PC-3 (cell line): ENCODE data around the gene KNDC1. TPM values are rescaled to one million over a fixed set of nuclear protein-coding genes. Genes with fewer than 3 reads are reported as not detected.

Experiments
- ATAC-seq: fragments of 200-7000 bp; cut with Tn5 transposase; 2 replicates; pipeline ENCODE4 v1.9.1; 2020; ENCODE audit warnings: mild to moderate bottlenecking, moderate library complexity
- BruUV-seq: library from RNA; stranded (reverse); fragments of 400-500 nt; replicated peaks from 2 replicates; lab custom pipeline; 2021; lab: Mats Ljungman, UMichigan
- CTCF ChIA-PET: fragments of 300-600 bp; sonication (Branson Sonifier 250); formaldehyde crosslinking; loops from one replicate; lab custom pipeline; 2022; ENCODE audit warnings: antibody characterized with exemption; lab: Charles Lee
- POLR2A ChIA-PET: fragments of 300-600 bp; sonication (Branson Sonifier 250); formaldehyde crosslinking; loops from one replicate; lab custom pipeline; 2022; ENCODE audit warnings: antibody characterized with exemption; ENCODE audit not compliant: unreplicated experiment; lab: Charles Lee
- DNase-seq: peaks from one replicate; pipeline ENCODE4 v3.0.0-alpha.2; 2015
- H2AFZ ChIP-seq: fragments of 300-600 bp; sonication (generic); 2 replicates; pipeline ENCODE4 v1.6.0; 2016; ENCODE audit warnings: antibody characterized with exemption, low read length
- H3F3A ChIP-seq: fragments of 300-600 bp; sonication (generic); one replicate; pipeline ENCODE4 v1.6.0; 2017; ENCODE audit warnings: antibody characterized with exemption, low read length, control low read depth, mild to moderate bottlenecking; ENCODE audit not compliant: unreplicated experiment
- H3K27ac ChIP-seq: fragments of 300-600 bp; sonication (generic); 2 replicates; pipeline ENCODE4 v1.5.1; 2016; ENCODE audit warnings: mild to moderate bottlenecking, low read length
- H3K27me3 ChIP-seq: fragments of 300-600 bp; sonication (generic); 2 replicates; pipeline ENCODE4 v1.6.1; 2016; ENCODE audit warnings: low read length, mixed read lengths
- H3K36me3 ChIP-seq: fragments of 300-600 bp; sonication (generic); 2 replicates; pipeline ENCODE4 v1.6.1; 2016; ENCODE audit warnings: low read depth, mixed run types, low read length, mixed read lengths
- H3K4me1 ChIP-seq: fragments of 300-600 bp; sonication (generic); 2 replicates; pipeline ENCODE4 v1.5.1; 2016; ENCODE audit warnings: low read length; ENCODE audit not compliant: insufficient read depth
- H3K4me2 ChIP-seq: fragments of 300-600 bp; sonication (generic); 2 replicates; pipeline ENCODE4 v1.6.0; 2016; ENCODE audit warnings: low read length
- H3K4me3 ChIP-seq: fragments of 300-600 bp; sonication (generic); 2 replicates; pipeline ENCODE4 v1.5.1; 2016; ENCODE audit warnings: mild to moderate bottlenecking, low read length, mixed read lengths
- H3K79me2 ChIP-seq: fragments of 300-600 bp; sonication (generic); 2 replicates; pipeline ENCODE4 v1.6.1; 2017; ENCODE audit warnings: low read length, mixed read lengths
- H3K9ac ChIP-seq: fragments of 300-600 bp; sonication (generic); 2 replicates; pipeline ENCODE4 v1.6.0; 2016; ENCODE audit warnings: mild to moderate bottlenecking, low read length
- H3K9me2 ChIP-seq: fragments of 300-600 bp; sonication (generic); replicated peaks from 2 replicates; pipeline ENCODE4 v1.6.1; 2016; ENCODE audit warnings: mixed run types, low read length, mixed read lengths
- H3K9me3 ChIP-seq: fragments of 300-600 bp; sonication (generic); 2 replicates; pipeline ENCODE4 v1.6.1; 2016; ENCODE audit warnings: low read length, mixed read lengths
- H4K20me1 ChIP-seq: fragments of 300-600 bp; sonication (generic); 2 replicates; pipeline ENCODE4 v1.6.1; 2016; ENCODE audit warnings: low read length, mixed read lengths
- EZH2 ChIP-seq: fragments of 300-600 bp; sonication (generic); IDR thresholded peaks from one replicate; pipeline ENCODE4 v1.6.1; 2017; ENCODE audit warnings: antibody characterized with exemption, mild to moderate bottlenecking, low read length; ENCODE audit not compliant: unreplicated experiment
- EZH2phosphoT487 ChIP-seq: fragments of 300-600 bp; sonication (generic); IDR thresholded peaks from 2 replicates; pipeline ENCODE4 v1.6.1; 2018; ENCODE audit warnings: mild to moderate bottlenecking, antibody characterized with exemption, low read length, borderline replicate concordance
- intact Hi-C: fragments of 100-400 bp; cut with micrococcal nuclease; formaldehyde crosslinking; loops from 2 replicates; pipeline ENCODE4 v1.9.0; 2023
- total RNA-seq: library from RNA; depleted of rRNA; stranded (reverse); fragments of >200 nt; gene quantifications from 2 replicates; pipeline ENCODE4 v1.2.3, GENCODE V29; 2014
- TF ChIP-seq, protein P1 (sequence below): fragments of 300-600 bp; sonication (generic); conservative IDR thresholded peaks from 2 replicates; pipeline ENCODE4 v1.5.1; 2017; ENCODE audit warnings: antibody characterized with exemption, low read depth, mild to moderate bottlenecking, low read length

KNDC1 gene
- total RNA-seq, 1 experiment from 2014 or later: not detected

DNA sequence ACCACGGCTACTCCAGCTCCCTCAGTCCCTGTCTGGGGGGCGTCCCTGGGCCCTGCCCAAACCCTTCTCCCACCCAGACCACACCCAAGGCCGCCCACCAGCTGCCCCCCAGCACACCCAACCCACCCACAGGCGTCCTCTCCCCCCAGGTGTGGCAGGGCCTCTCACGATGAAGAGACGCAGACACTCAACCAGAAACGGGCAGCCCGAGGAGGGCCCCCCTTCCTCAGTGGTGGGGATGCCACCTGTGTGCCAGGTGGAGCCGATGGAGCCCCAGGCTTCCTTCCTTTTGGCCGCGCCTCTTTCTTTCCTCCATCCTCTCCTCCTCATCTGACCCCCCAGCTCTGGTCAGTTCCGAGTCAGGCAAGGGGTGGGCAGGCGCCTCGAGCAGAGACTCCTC lies 43.6 kb upstream of the KNDC1 start:
- no peaks in the 10 kb centered on the region for H3K36me3 ChIP-seq
- ATAC-seq (no peak), DNase-seq (no peak)
- TF ChIP-seq EZH2 (no peak), EZH2phosphoT487 (no peak)
- TF ChIP-seq, protein P1, sequence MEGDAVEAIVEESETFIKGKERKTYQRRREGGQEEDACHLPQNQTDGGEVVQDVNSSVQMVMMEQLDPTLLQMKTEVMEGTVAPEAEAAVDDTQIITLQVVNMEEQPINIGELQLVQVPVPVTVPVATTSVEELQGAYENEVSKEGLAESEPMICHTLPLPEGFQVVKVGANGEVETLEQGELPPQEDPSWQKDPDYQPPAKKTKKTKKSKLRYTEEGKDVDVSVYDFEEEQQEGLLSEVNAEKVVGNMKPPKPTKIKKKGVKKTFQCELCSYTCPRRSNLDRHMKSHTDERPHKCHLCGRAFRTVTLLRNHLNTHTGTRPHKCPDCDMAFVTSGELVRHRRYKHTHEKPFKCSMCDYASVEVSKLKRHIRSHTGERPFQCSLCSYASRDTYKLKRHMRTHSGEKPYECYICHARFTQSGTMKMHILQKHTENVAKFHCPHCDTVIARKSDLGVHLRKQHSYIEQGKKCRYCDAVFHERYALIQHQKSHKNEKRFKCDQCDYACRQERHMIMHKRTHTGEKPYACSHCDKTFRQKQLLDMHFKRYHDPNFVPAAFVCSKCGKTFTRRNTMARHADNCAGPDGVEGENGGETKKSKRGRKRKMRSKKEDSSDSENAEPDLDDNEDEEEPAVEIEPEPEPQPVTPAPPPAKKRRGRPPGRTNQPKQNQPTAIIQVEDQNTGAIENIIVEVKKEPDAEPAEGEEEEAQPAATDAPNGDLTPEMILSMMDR: no peak
- H2AFZ ChIP-seq: no peak overlapping the region
- no peak overlapping the region for H3K27ac ChIP-seq
- H3K9me2 ChIP-seq: no peaks in the 10 kb centered on the region
- H3K79me2 ChIP-seq: no peaks in the 10 kb centered on the region
- H3K4me1 ChIP-seq: no peaks in the 10 kb centered on the region
- no peaks in the 10 kb centered on the region for H4K20me1 ChIP-seq
- intact Hi-C loops: no loop called here
- H3K9me3 ChIP-seq: no peaks in the 10 kb centered on the region
- H3F3A ChIP-seq: no peaks in the 10 kb centered on the region
- H3K4me3 ChIP-seq: no peak overlapping the region
- POLR2A ChIA-PET: no interaction called here
- no peaks in the 10 kb centered on the region for H3K27me3 ChIP-seq
- BruUV-seq: no TSS peak
- H3K9ac ChIP-seq: no peak overlapping the region
- no peak overlapping the region for H3K4me2 ChIP-seq
- CTCF ChIA-PET: no interaction called here

DNA sequence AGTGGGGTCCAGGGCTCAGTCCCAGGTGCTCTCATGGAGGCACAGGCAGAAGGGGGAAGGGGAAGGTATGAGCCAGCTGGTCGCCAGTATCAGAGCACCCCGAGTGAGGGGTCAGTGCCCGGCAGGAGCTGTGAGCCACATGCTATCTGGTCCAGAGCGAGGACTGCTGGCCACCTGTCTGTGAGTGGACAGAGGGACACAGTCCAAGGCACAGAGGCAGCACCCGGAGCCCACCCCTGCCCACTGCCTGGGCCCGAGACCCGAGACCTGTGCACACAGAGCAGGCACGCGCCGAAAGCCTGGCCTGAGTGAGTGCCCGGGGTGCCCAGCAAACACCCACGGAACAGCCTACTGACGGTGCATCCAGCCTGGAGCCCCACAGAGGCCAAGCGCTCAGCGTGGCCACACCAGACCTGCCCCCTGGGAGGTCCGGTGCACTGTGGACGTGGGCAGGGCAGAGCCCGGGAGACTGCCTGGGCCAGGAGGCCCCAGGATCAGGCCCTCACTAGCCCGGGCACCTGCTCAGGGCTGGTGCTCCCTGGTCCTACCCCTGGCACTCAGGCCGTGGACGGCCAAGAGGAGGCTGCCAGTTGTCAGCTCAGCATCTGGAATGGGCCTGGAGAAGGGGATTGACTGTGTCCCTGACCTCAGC lies 42.9 kb upstream of the KNDC1 start:
- CTCF ChIA-PET: no interaction called here

DNA sequence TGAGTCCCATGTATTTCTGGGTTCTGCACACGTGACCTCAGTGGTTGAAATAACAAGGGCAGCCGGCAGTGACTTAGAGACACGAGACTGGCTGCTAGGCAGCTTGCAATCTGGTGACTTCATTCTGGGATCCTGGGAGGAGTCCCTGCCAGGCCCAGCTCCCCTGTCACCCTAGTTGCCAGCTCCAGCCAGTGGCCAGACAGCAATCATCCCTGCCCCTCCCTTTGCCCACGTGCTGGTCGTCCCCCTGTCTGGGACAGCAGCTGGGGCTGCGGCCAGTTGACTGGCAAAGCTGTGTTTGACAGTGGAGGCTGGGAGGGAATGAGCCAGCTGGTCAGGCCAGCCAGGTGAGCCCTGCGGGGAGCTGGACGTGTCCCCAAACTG lies 42.3 kb upstream of the KNDC1 start:
- DNase-seq: no peak
- no TSS peak for BruUV-seq
- intact Hi-C loops: no loop called here
- H3K27ac ChIP-seq: no peak overlapping the region
- ChIA-PET POLR2A (no interaction called here), CTCF (no interaction called here)
- TF ChIP-seq, protein P1: no peak
- TF ChIP-seq EZH2phosphoT487 (no peak), EZH2 (no peak)
- H3K36me3 ChIP-seq: no peaks in the 10 kb centered on the region
- no peak overlapping the region for H3K9ac ChIP-seq
- no peak overlapping the region for H3K4me2 ChIP-seq
- no peaks in the 10 kb centered on the region for H3K79me2 ChIP-seq
- ATAC-seq: no peak
- H3K4me1 ChIP-seq: no peaks in the 10 kb centered on the region
- no peaks in the 10 kb centered on the region for H3K9me2 ChIP-seq
- H3F3A ChIP-seq: no peaks in the 10 kb centered on the region
- H3K9me3 ChIP-seq: no peaks in the 10 kb centered on the region
- no peaks in the 10 kb centered on the region for H4K20me1 ChIP-seq
- no peaks in the 10 kb centered on the region for H3K27me3 ChIP-seq
- H3K4me3 ChIP-seq: no peak overlapping the region
- no peak overlapping the region for H2AFZ ChIP-seq

More for the DNA sequence above, 42.9 kb upstream of the KNDC1 start:
- H3K4me1 ChIP-seq: no peaks in the 10 kb centered on the region
- H3K27ac ChIP-seq: no peak overlapping the region
- H3K36me3 ChIP-seq: no peaks in the 10 kb centered on the region
- H3K27me3 ChIP-seq: no peaks in the 10 kb centered on the region
- ATAC-seq: no peak
- TF ChIP-seq, protein P1: no peak
- H3K4me2 ChIP-seq: no peak overlapping the region
- H4K20me1 ChIP-seq: no peaks in the 10 kb centered on the region
- H3K79me2 ChIP-seq: no peaks in the 10 kb centered on the region
- intact Hi-C loops: no loop called here
- no peak overlapping the region for H3K4me3 ChIP-seq
- POLR2A ChIA-PET: no interaction called here
- H3K9me3 ChIP-seq: no peaks in the 10 kb centered on the region
- H3F3A ChIP-seq: no peaks in the 10 kb centered on the region
- no peak overlapping the region for H3K9ac ChIP-seq
- H2AFZ ChIP-seq: no peak overlapping the region
- H3K9me2 ChIP-seq: no peaks in the 10 kb centered on the region
- no peak for DNase-seq
- no TSS peak for BruUV-seq
